C4-2B (cell line): ENCODE data around the gene TMEM52.

Experiments
- H3K27ac ChIP-seq: fragments of 450-650 bp; 2 replicates; pipeline ENCODE4 v1.5.1; 2017
- ZFX ChIP-seq: fragments of 450-650 bp; IDR thresholded peaks from 2 replicates; pipeline ENCODE4 v1.6.1; 2017
- TF ChIP-seq, protein P1 (sequence below): fragments of 450-650 bp; conservative IDR thresholded peaks from 2 replicates; pipeline ENCODE4 v1.5.1; 2017; ENCODE audit warnings: mild to moderate bottlenecking

The TMEM52 gene

GRCh38 chr1:1918901-1919303 lies at the start of gene TMEM52:
Gene TMEM52 (minus strand): TSS chr1:1919279. CDS start chr1:1919265, 14 bp downstream.
- peak; percentile 49; the same call in 1 of the 2 replicates for TF ChIP-seq ZFX
- TF ChIP-seq, protein P1, sequence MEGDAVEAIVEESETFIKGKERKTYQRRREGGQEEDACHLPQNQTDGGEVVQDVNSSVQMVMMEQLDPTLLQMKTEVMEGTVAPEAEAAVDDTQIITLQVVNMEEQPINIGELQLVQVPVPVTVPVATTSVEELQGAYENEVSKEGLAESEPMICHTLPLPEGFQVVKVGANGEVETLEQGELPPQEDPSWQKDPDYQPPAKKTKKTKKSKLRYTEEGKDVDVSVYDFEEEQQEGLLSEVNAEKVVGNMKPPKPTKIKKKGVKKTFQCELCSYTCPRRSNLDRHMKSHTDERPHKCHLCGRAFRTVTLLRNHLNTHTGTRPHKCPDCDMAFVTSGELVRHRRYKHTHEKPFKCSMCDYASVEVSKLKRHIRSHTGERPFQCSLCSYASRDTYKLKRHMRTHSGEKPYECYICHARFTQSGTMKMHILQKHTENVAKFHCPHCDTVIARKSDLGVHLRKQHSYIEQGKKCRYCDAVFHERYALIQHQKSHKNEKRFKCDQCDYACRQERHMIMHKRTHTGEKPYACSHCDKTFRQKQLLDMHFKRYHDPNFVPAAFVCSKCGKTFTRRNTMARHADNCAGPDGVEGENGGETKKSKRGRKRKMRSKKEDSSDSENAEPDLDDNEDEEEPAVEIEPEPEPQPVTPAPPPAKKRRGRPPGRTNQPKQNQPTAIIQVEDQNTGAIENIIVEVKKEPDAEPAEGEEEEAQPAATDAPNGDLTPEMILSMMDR = no peak; the same call in 1 of the 2 replicates
- peak within 1 kb of the TSS; percentile 83 for H3K27ac ChIP-seq

- H3K27ac ChIP-seq = no peak overlapping the region
- no peak for TF ChIP-seq ZFX
- TF ChIP-seq, protein P1 = no peak
Measured at GRCh38 chr1:1967879-1968278, 48.8 kb upstream of the TMEM52 start.

DNA sequence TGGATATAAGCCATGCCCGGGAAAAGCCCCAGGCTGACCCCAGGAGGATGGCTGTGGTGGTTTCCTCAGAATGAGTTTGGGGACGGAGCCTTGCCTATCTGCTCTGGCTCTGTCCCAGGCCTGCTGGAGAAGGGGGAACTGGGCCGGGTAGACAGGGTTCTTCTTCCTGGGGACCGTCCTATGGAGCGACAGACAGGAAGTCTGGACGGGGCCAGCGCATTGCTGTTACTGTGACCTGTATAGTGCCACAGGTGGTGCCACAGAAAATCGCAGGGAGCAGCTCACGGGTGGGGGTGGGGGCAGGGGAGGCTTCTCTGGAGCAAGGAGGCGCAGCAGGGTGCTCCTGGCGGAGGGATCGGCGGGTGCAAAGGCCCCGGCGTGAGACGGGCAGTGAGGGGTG lies 48.1 kb upstream of the TMEM52 start:
- TF ChIP-seq, protein P1 = no peak
- TF ChIP-seq ZFX = no peak
- no peak overlapping the region for H3K27ac ChIP-seq

DNA sequence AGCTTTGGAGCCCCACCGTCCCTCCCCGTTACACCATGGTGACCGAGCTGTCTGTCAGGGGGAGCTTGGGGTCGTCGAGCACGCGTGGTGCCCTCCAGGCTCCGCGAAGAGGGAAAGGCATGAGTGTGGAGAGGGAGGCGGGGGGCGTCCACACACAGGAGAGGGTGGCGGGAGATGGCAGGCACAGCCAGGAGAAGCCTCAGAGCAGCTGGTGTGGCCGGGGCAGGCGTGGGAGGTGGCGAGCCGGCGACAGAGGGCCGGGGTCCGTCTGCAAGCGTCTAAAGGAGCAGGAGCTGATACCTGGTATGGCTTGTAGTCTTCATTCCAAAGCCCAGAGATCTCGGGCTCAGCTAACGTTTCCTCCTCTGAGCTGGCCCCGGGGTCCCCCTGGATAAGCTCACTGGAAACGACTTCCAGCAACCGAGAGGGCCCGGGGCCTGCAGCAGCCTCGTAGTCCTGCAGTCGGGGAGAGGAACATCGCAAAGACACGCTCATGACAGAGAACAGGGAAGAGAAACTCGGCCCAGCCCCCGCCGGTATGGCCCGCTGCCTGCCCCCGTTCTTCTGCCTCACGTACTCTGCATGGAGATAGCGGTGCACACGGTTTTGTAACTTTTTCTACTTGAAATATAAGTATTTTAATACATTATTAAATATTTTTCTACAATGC lies 47.1 kb upstream of the TMEM52 start:
- TF ChIP-seq, protein P1 = no peak
- no peak for TF ChIP-seq ZFX

GRCh38 chr1:1965546-1965945 lies 46.5 kb upstream of the TMEM52 start:
- H3K27ac ChIP-seq = no peak overlapping the region
- no peak for TF ChIP-seq ZFX
- TF ChIP-seq, protein P1 = no peak

More for the DNA sequence above, 47.1 kb upstream of the TMEM52 start:
- H3K27ac ChIP-seq = no peak overlapping the region

GRCh38 chr1:1964811-1965210 lies 45.7 kb upstream of the TMEM52 start:
- TF ChIP-seq ZFX = no peak
- TF ChIP-seq, protein P1 = no peak
- no peak overlapping the region for H3K27ac ChIP-seq

- TF ChIP-seq, protein P1 = no peak
- no peak for TF ChIP-seq ZFX
- H3K27ac ChIP-seq = no peak overlapping the region
Measured at GRCh38 chr1:1963570-1963969, 44.5 kb upstream of the TMEM52 start.
